ENCODE results near the gene RNF115. TPM values are rescaled to one million over a fixed set of nuclear protein-coding genes. Genes with fewer than 3 reads are reported as not detected.
"Not testable (repeated sequence)": the region's sequence is repeated elsewhere in the genome, so short reads cannot be mapped to it uniquely, and the experiment has no call there.

RNF115 gene
- total RNA-seq, 4 donors from 2014 or later: 7.1 to 22.3 (median 12.2) TPM

DNA sequence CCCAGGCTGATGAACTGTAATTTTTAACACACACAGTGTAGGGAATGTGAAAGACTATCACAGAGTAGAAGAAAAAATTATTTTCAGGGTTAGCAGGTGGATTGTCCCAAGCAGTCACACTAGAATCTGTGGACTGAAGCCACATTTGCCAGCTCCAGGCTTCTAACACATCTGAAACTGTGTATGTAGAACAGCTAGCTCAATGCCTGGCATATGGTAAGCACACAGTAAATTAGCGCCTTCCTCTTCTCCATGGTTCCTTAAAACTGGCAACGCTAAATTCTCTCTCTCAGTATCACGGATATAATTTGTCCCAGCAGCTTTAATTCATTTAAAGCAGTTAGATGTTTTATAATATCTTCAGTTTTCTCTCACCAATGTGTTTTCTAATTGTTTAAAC is 19.1 kb upstream of the RNF115 start:
- Histone ChIP-seq H3K4me1 (peaks cover 18% of the 10 kb centered on the region), H3K27me3 (no peaks in the 10 kb centered on the region), H3K9me3 (no peaks in the 10 kb centered on the region), H3K4me3 (no peak overlapping the region), H3K36me3 (peaks cover 52% of the 10 kb centered on the region), H3K27ac (no peak overlapping the region)
- no peak for DNase-seq (ENCODE audit: low spot score in 2 of 2)
- no peak for TF ChIP-seq EP300 (IDR thresholded peaks at IDR 0.05)
- no peak for TF ChIP-seq POLR2A (IDR thresholded peaks at IDR 0.05)
- no peak for TF ChIP-seq POLR2AphosphoS5 (IDR thresholded peaks at IDR 0.05)
- TF ChIP-seq, protein P1, sequence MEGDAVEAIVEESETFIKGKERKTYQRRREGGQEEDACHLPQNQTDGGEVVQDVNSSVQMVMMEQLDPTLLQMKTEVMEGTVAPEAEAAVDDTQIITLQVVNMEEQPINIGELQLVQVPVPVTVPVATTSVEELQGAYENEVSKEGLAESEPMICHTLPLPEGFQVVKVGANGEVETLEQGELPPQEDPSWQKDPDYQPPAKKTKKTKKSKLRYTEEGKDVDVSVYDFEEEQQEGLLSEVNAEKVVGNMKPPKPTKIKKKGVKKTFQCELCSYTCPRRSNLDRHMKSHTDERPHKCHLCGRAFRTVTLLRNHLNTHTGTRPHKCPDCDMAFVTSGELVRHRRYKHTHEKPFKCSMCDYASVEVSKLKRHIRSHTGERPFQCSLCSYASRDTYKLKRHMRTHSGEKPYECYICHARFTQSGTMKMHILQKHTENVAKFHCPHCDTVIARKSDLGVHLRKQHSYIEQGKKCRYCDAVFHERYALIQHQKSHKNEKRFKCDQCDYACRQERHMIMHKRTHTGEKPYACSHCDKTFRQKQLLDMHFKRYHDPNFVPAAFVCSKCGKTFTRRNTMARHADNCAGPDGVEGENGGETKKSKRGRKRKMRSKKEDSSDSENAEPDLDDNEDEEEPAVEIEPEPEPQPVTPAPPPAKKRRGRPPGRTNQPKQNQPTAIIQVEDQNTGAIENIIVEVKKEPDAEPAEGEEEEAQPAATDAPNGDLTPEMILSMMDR (IDR thresholded peaks at IDR 0.05): no peak
- WGBS: 75% methylated on average over 3 of the region's 3 CpGs

DNA sequence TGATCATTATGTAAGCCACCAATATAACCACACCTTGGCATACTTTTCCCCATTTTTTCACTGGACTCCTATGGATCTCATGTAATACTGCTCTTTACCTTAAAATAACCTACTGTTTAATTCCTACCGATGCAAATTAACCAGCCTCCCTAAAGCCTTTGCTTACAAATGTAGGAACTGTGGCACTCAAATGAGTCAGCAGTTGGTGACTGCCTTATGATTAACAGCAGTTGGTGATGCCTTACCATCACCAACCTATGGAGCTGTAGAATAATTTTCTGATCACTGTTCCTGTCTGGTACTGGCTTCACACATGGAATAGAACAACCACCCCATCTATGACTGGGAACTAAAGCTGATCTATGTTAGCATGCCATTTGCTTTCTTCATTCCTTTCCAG is 13.8 kb upstream of the RNF115 start:
- TF ChIP-seq EP300 (IDR thresholded peaks at IDR 0.05): no peak
- TF ChIP-seq, protein P1 (IDR thresholded peaks at IDR 0.05): no peak
- TF ChIP-seq POLR2AphosphoS5 (IDR thresholded peaks at IDR 0.05): no peak
- no peak for TF ChIP-seq POLR2A (IDR thresholded peaks at IDR 0.05)
- Histone ChIP-seq H3K27ac (no peak overlapping the region), H3K4me1 (no peaks in the 10 kb centered on the region), H3K4me3 (no peak overlapping the region), H3K36me3 (peaks cover 98% of the 10 kb centered on the region), H3K27me3 (no peaks in the 10 kb centered on the region), H3K9me3 (no peaks in the 10 kb centered on the region)
- DNase-seq (ENCODE audit: low spot score in 2 of 2): no peak
- 95% methylated on average over 1 of the region's 1 CpG for WGBS

DNA sequence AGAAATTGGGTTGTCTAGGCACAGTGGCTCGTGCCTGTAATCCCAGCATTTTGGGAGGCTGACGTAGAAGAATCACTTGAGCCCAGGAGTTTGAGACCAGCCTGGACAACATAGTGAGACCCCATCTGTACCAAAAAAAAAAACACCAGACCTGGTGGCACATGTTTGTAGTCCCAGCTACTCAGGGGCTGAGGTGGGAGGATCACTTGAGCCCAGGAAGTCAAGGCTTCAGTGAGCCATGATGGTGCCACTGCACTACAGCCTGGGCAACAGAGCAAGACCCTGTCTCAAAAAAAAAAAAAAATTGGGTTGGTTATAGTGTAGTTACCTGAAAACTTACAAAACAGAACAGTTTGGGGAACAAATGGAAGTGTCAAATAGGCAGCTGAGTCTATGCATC is 6.9 kb upstream of the RNF115 start:
- WGBS: 87% methylated on average over 2 of the region's 2 CpGs
- DNase-seq (ENCODE audit: low spot score in 2 of 2); H3K27me3 ChIP-seq; H3K4me1 ChIP-seq; H3K9me3 ChIP-seq; H3K4me3 ChIP-seq; H3K27ac ChIP-seq: not testable (repeated sequence)
- H3K36me3 ChIP-seq: peaks cover 89% of the 10 kb centered on the region

DNA sequence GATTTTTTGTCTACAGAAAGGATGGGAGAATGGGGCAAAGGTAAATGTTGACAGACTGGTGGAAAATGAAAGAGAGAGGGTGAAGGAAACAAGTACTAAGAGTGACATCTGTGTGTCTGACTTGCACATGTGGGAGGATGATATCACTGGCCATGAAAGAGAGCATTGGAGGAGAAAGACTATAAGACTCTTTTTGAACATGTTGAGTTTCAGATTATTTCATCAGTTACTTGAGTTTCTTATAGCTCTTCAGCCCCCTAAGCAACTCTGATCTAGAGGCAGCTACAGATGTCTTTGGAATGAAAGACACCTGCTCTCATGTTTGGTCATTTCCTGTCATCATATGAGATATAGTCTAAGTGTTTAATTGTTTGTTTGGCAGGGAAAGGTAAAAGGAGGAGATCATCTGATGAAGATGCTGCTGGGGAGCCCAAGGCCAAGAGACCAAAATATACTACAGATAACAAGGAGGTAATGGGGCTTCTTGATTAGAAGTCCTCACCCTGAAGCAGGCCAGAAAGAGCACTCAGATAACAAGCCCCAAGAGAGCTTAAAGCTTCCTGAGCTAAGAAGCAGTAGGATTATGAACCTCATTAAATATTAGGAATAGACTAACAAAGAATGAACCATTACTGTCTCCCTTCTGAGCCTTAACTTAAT is 4.6 kb upstream of the RNF115 start:
- Histone ChIP-seq H3K36me3 (peaks cover 67% of the 10 kb centered on the region), H3K4me3 (no peak overlapping the region), H3K4me1 (peaks cover 14% of the 10 kb centered on the region), H3K9me3 (no peaks in the 10 kb centered on the region), H3K27ac (no peak overlapping the region), H3K27me3 (no peaks in the 10 kb centered on the region)
- DNase-seq (ENCODE audit: low spot score in 2 of 2): no peak
- no peak for TF ChIP-seq POLR2AphosphoS5 (IDR thresholded peaks at IDR 0.05)
- no peak for TF ChIP-seq POLR2A (IDR thresholded peaks at IDR 0.05)
- TF ChIP-seq EP300 (IDR thresholded peaks at IDR 0.05): no peak
- TF ChIP-seq, protein P1 (IDR thresholded peaks at IDR 0.05): no peak

DNA sequence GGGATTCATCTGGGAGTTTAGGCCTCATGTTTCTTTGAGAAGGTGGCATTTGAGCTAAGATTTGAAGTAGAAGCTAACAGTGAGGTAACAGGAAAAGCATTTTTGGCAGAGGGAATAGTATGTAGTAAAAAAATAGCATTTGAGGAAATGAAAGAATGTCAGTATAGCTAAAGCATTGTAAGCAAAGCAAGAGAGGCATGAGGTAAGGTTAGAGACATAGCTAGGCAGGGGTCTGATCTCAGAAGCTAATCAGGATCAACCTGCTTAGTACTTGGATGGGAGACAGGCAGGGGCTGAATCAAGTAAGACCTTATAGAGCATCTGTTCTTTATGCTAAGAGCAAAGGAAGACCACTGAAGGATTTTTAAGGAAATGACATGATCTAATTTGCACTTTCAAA is 4.1 kb upstream of the RNF115 start:
- no peaks in the 10 kb centered on the region for H3K9me3 ChIP-seq
- H3K27ac ChIP-seq: no peak overlapping the region
- no peaks in the 10 kb centered on the region for H3K27me3 ChIP-seq
- DNase-seq (ENCODE audit: low spot score in 2 of 2): no peak
- TF ChIP-seq POLR2AphosphoS5 (IDR thresholded peaks at IDR 0.05): no peak
- TF ChIP-seq, protein P1 (IDR thresholded peaks at IDR 0.05): no peak
- TF ChIP-seq EP300 (IDR thresholded peaks at IDR 0.05): no peak
- TF ChIP-seq POLR2A (IDR thresholded peaks at IDR 0.05): no peak
- peaks cover 61% of the 10 kb centered on the region for H3K36me3 ChIP-seq
- peaks cover 14% of the 10 kb centered on the region for H3K4me1 ChIP-seq
- H3K4me3 ChIP-seq: no peak overlapping the region

DNA sequence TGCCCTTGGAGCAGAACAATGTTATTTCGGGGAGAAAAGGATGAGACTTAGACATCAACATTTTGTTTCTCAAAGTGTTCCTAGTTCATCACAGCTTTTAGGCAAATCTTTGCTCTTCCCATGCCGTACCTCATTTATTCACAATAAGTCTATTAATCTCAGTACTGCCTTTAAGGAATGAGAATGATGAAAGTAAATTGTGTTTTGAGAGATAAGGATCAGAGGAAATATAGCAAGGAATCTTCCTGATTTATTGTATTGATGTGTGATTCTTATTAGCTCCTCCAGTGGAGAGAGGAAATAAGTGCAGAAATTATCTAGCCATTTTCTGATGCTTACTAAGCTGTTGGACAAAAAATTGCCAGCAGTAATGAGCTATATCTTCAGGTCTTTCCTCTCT is 2.1 kb upstream of the RNF115 start:
- H3K4me1 ChIP-seq: peaks cover 14% of the 10 kb centered on the region
- no peak for DNase-seq (ENCODE audit: low spot score in 2 of 2)
- no peak overlapping the region for H3K27ac ChIP-seq
- TF ChIP-seq POLR2A (IDR thresholded peaks at IDR 0.05) (no peak), EP300 (IDR thresholded peaks at IDR 0.05) (no peak), POLR2AphosphoS5 (IDR thresholded peaks at IDR 0.05) (no peak)
- TF ChIP-seq, protein P1 (IDR thresholded peaks at IDR 0.05): no peak
- H3K36me3 ChIP-seq: peaks cover 44% of the 10 kb centered on the region
- H3K27me3 ChIP-seq: no peaks in the 10 kb centered on the region
- H3K9me3 ChIP-seq: no peaks in the 10 kb centered on the region
- H3K4me3 ChIP-seq: no peak overlapping the region
- 89% methylated on average over 2 of the region's 2 CpGs for WGBS
